Measurements from ENCODE around the gene DROSHA.

Gene DROSHA

DNA sequence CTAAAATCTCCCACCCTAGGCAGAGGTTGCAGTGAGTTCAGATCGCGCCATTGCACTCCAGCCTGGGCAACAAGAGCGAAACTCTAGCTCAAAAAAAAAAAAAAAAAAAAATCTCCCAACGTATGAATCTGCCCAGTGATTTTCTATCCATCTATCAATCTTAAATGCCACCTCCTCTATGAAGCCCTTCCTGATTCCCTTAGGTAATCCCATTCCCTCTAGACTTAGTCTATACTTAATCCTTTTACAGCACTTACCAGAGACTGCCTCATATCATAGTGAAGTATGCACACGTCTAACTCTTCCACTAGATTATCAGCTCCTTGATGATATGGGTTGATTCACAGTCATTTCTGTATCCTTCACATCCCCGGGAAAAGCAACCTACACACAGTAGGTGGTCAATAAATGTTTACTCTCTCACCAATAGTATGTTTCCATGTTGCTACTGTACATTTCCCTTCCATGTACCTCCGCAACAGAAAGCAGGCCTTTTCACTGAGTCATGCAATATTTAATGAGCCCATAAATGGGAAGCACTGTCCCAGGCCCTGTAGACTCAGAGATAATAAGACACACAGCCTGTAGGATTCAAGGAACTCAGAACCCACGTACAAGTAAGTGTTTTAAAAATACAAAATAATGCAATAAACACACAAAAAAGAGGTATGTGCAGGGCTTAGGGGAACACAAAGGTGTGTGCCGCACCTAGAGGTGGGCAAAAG lies 1.2 kb downstream of the DROSHA start:
- no peak for DNase-seq

DNA sequence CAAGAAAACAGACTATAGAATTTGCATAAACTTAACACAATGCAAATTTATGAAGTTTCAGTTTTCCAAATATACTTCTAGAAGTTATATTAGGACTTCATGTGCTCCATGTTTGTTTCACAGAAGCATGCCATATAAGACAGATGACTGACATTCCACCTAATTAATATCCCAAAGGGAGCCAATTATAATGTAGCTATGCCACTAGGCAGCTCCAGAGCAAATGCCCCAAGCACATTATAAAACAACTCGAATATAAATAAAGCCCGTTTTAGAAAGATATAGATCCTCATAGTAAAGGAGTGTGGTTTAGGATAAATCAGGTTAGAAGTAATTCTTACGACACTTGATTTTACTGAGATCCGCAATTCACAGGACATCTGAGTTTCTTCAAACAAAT lies 8.9 kb downstream of the DROSHA start:
- no peak for DNase-seq

DNA sequence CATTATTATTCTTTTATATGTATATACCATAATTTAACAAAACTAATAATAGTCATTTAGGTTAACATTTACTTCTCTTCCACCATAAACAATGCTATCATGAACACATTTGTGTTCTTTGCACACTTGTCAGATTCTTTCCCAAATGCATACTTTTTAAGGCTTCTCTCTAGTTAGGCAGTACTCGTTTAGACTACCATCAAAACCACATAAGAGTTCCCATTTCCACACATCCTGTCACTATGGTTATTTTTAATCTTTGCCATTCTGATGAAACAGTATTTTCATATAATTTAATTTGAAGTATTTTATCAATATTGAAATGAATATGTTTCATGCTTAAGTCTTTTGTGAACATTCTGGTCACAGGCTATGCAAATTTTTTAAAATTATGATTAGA lies 15.1 kb downstream of the DROSHA start:
- DNase-seq: no peak

DNA sequence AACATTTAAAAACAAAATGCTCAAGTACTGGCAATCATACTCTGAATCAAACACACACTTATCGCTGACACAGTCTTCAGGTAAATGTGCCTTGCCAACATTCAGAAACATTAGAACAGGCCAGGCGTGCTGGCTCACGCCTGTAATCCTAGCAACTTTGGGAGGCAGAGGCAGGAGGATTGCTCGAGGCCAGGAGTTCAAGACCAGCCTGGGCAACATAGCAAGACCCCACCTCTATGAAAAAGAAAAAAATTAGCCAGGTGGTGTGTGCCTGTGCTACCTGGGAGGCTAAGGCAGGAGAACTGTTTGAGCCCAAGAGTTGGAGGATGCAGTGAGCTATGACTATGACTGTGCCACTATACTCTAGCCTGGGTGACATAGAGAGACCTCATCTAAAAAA lies 20.6 kb downstream of the DROSHA start:
- DNase-seq: no peak

DNA sequence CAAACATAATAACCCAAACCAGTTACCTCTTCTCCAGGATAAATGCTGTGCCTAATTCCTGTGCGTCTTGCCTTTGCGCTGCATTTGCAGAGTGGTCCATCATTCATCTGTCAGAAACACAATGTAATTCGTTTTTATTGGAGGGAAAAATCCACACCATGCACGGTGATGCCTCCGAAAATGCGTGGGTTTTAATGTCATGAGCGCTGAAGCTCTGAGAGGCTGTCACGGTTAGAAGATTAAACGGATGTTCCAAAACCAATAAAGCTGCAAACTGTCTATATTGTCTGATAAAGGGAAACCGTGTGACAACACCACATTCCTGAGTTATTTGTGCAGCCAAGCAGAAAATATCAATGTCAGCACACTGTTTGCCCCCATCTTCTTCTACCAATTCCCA lies 27.4 kb downstream of the DROSHA start:
- no peak for DNase-seq

DNA sequence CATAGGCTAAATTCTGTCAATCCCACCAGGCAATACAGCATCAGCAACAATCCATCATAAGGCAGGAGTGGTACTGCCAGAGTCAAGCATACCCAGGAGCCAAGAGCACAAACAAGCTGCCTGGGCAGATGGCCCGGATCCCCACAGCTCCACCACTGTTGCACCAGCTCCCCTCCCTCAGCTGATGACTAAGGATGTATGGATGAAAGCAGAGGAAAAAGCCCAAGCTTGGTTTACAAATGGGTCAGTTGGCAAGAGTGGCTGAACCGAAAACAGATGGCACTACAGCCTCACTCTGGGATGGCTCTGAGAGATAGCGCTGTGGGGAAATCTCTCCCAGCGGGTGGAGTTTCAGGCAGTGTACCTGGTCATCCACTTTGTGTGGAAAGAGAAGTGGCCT lies 29.4 kb downstream of the DROSHA start:
- no peak for DNase-seq

DNA sequence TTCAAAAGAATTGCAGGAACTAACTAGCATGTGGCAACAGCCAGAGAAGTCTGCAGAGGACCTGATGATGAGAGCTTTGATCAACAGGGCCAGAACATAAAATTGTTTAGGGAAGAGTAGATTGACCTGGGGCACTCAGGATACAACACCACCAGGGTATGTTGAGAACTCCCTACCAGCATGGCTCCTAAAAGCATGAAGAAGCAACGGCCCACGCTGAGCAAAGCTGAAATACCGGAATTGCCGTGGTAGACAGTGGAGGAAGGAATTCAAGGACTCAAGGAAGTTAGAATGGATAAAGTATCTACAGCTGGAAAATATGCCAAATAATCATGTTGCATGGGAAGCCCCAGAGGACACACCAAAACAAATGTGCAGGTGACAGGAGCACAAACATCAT lies 31.6 kb downstream of the DROSHA start:
- DNase-seq: no peak

DNA sequence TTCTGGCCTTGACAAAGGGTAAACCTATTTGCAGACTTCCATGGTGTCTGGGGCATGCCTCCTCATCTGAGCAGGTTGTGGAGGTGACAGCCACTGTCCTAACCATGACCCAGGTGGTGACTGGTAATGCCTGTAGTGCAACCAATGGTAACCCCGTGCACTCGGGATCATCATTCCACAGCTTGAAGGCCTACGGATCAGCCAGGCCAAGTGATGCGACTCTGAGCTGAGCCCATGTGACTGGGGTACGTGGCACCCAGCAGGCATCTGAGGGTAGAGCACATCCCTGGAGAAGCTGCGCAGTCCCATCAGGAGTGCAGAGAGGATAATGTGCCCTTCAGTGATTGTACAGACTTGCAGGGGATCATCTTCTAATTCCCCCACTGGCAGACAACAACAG lies 35.0 kb downstream of the DROSHA start:
- DNase-seq: no peak

DNA sequence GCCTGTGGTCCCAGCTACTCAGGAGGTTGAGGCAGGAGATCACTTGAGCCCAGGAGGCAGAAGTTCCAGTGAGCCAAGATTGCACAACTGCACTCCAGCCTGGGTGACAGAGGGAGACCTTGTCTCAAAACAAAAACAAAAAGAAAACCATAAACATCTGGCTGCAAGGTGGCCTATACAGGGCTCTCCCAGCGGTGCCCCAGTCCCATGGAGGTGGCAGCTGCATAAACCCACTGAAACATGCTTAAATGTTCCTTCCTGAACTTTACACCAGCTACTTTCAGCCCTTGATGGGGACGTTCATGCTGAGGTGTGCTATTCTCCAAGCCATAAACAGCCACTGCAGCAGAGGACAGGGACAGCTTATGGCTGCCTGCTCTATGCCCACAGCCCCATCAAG lies 35.6 kb downstream of the DROSHA start:
- no peak for DNase-seq

DNA sequence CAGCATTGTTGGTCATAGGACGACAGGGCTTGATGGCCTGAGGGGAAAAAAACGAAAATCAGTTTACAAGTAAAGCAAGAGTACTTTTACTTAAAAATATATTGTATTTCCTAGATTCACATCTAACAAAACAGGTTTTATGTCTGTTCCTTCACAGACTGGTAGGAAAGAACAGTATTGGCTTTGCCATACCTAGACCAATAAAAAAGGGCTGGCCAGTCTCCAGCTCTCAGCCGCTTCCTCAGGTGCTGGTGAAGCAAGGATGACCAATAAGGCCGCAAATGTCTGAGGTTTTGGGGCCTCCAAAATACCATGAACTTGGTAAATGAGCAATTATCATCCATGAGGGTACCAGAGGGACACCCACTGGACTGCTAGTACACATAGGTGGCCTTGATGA lies 36.6 kb downstream of the DROSHA start:
- DNase-seq: no peak

DNA sequence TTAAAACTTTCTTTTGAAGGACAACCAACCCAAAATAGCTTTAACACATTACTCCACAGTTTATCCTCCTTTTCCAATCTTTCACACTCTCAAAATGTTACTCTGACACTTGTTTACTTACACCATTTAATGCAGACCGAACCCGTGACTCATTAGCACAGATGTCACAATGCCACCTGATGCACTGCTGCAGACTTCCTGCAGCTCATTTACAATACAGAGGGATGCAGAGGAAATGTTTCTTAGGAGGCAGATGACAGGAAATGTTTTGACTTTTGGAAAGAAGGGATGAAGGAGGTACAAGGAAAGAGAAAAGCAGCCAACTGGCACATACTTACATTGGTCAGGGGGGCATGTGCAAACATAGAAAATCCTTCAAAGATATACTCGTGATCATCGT lies 39.0 kb downstream of the DROSHA start:
- no peak for DNase-seq

DNA sequence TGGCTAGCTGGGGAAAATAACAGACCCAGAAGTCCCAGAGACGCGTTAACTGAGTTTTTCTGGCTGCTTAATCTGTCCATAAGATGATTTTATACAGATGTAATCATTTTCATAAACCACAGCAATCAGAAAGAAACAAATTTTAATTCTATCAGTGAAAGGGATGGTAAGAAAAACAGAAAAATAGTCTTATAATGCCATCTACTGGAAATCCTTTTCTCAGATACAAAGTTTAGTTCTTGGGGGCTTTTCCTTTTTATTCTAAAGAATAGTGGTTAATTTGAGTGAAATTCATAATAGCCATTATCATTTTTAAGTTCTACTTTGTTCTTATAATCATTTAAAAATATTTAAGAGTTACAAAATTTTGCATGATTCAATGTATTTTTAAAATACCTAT lies 44.4 kb downstream of the DROSHA start:
- DNase-seq: no peak

DNA sequence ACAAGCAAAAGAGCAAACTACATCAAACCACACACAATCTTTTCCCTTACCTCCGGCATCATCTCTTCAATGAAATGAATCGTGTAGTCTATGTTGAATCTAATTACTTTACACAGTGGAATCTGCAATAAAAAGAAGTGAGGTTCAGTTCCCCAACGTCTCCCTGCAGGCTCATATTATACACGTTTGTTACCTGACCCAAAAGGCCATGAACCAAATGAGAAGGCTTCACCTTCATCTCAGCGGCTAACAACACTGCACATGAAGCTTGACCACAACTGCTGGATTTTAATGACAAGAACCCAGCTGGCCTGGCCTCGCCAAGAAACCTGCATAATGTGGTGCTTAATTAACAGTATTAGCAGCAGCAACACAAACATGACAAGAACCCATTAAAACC lies 45.5 kb downstream of the DROSHA start:
- DNase-seq: no peak

DNA sequence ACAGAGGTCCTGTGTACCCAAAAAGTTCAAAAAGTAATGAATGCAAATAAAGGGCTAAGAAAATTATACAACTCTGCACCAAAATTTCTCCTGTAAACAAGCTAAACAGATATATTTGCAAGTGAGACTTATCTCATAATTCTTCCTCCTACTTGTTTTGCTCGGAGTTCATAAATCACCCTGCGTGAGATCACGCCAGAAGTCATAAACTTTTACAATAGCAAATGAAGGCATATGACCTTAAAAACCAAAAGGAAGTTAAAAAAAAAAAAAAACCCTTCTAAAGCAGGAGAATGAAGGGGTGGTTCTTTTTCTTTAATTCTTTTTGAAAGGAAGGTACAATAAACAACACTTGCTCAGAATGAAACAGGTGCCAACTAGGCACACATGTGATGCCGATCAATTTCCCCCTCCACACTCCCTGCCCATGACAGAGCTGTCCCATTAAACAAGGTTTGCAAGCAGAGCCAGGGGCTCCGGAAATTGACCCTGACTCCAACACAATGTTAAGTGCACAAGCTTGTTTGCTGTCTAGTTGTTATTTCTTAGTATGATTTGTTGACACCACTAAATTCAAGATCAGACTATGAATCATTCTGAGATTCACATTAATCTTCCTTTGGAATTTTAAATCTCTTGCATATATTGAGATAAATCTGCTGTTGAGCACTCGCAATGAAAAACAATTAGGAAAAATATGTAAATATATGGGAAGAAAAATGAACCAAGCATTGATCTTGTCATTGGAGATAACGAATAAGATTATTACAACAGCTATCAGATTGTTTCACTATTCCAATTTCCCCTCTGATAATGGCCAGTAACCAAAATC lies 46.3 kb downstream of the DROSHA start:
- no peak for DNase-seq

DNA sequence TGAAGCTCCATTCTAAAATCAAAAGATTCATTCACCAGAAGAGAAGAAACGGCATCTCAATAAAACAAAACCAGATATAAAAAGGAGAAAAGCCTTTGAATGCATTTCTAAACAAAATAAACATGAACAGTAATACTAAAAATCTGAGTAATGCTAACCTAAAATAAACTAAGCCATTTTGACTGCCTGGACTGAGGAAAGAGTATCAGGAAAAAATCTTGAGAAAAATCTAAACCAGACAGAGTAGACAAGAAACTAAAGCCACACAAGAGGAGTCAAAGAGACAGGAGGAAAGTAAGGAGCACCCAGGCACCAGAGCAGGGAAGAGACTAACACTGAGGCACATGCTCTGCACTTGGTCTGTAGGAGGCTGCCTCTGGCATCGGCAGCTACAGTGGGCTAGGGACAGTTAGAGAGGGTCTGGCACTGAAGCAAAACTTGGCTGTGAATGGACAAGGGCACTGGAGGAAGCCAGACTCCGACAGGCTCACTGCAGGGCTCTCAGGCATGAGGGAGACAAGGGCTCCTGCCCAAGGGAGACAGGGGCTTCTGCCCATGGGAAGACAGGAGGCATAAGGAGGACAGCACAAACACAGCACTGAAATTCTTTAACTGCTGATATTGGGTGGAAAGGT lies 50.2 kb downstream of the DROSHA start:
- no peak for DNase-seq

DNA sequence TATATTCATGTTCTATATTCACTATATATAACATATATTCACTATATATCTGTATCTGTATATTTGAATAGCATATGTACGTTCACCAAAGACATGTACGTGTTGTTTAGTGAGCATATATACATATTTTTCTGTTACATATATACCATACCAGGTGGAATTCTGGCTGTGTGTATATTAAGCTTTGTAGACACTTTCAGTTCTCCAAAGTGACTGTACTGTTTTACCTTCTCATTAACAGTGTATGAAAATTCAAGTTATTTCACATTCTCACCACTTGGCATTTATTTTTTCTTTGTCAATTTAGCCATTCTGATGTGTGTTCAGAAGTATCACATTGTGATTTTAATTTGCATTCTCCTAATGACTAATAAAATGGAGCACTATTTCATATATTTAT lies 52.2 kb downstream of the DROSHA start:
- no peak for DNase-seq

DNA sequence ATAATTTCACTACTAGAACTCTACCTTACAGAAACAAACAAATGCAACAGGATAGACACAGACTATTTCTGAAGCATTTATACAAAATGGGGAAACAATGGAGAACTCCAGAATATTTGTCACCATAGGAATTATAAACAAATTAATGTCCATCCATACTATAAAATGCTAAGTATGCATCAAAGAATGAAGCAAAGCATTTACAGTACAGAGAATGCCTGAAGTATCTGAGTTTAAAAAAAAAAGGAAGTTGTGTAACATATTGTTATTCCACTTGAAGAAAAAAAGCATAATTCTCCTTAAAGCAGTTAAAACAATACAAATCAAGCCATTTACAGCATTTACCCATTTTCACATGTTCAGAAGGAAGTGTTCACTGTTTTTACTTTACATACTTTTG lies 53.0 kb downstream of the DROSHA start:
- no peak for DNase-seq

DNA sequence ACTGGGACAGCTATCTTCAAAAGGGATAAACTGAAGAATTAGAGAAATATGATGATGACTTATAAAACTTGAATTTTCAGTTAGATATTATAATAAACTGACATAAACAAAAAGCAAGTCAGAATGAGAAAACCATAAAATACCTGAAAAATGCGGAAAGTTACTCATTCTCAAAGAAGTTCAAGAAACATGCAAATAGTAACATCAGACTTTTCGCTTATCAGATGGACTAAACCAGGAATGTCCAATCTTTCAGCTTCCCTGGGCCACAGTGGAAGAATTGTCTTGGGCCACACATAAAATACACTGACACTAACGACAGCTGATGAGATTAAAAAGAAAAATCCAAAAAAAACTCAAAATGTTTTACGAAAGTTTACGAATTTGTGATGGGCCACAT lies 53.9 kb downstream of the DROSHA start:
- DNase-seq: no peak

DNA sequence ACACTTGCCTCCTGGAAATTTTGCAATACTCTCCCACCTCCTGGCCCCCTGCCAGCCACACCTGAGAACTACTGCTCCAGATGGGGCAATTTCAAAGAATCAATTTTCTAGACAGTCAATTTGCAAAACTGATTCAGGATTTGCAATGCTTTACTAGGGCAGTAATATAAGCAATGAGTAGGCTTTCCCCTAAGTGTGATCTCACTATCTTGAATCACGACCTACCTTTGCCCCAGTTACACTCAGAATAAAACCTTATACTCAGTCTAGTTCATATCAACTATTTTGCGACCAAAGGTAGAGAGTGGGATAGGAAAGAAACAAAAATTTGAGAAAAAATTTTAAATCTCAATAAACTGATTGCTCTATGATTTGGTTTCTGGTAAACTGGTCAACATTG lies 54.4 kb downstream of the DROSHA start:
- DNase-seq: no peak

DNA sequence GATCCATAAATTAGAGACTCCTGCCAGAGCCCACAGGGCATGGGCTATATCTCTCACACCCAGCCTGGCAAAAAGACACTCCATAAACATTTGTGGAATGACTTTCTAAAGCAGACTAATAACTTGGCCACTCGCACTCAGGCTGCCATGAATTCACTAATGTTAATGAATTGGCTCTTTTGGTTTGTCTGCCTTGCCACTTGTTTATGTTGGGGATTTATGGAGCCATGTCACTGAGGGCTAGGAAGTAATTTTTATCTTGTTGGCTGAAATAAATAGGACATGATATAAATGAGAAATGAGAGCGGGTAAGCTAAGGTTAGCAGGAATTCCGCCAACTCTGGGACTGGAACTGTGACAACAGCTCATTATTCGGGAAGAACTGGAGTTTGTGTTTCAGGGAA lies 55.2 kb downstream of the DROSHA start:
- no peak for DNase-seq

DNA sequence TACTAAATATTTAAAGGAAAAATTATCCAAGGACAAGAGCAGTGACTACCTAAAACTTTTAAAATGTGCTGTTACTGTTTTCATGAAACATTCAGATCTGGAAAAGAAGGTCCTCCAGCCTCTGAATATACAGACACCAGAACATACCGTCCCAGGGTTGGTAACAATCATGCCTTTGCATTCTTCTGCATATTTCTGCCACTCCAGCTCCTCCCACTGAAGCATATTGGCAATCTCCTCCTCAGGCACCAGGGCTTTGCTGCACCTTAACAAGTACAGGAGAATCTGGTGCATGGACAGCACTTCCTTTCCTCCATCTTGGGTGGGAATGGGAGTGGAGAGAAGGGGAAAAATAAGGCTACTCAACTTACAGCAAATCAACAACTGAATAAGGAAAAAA lies 60.0 kb downstream of the DROSHA start:
- no peak for DNase-seq

DNA sequence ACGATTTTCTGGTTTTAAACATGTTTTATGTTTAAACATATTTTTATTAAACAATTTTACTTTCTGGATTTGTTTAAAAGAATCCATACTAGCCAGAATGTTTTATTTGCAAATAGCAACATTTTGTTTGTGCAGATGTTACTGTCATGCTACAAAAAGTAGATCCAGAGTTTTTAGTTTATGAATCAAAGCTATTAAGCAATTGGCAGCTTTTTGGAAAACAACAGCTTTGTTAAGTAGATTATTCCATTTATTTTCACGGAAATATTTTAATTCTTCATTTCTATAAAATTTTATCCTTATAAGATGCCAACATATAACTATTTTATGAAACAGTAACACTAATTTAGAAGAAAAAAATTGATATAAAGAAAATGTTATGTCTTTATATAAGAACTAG lies 60.9 kb downstream of the DROSHA start:
- DNase-seq: no peak

DNA sequence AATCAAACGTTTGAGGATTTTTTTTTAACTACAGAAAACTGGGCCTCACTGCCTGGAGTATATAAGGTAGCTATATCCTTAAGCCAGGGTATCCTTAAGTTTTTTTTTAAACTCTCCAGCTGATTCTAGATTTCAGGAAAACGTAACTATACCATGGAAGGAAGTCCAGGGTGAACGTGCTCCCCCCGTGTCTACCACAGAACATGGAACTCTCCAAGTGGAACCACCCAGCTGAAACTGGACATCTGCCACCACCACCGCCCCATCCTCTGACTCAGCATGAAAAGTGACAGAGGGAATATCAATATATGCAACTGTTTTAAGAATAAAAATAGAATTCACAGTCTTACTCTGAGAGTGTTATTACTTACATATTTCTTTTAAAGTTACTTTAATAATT lies 61.3 kb downstream of the DROSHA start:
- no peak for DNase-seq

DNA sequence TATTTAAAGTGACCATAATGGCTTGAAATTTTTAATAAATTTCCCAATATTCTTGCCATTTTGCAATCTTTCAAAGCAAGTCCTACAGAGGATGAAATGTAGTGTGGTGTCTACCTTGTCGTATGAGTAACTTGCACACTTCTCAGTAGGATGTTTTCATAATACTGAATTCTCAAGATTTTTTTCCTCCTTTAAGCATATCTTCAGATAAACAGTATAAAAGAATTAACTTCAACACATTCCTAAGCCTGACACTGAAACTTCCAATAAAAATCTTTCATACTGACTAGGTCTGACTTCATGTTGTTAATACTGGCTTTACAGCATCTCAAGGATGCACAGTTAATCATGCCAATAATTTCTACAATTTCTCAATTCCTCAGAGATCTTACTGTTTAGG lies 62.0 kb downstream of the DROSHA start:
- no peak for DNase-seq

Data from activated gamma-delta T cell (primary cell).